GM21515 (cell line): ENCODE measurements around the gene MAP3K4.
"Not testable (repeated sequence)": the region's sequence is repeated elsewhere in the genome, so short reads cannot be mapped to it uniquely, and the experiment has no call there.

Experiments used
- ATAC-seq: cut with Tn5 transposase; IDR thresholded peaks from one replicate; pipeline ENCODE4 v1.9.1; 2021; ENCODE audit not compliant: unreplicated experiment

Gene MAP3K4

DNA sequence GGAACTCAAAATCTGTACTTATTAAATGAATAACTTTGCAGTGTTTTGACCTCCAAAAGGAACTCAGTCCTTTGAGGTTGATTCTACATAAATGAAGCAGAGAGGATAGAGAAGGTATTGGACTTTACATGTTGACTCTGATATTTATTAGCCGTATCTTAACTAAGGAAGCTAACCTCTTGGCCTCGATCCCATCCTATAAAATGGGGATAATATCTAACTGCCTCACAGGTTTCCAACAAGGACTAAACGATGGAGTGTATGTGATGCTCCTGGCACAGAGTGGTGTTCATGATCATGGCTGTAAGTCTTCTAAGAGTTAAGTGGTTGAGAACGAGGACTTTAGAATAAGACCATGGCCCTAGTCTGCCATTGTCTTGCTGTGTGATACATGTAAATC, 24.2 kb upstream of the MAP3K4 start:
- no peak for ATAC-seq

DNA sequence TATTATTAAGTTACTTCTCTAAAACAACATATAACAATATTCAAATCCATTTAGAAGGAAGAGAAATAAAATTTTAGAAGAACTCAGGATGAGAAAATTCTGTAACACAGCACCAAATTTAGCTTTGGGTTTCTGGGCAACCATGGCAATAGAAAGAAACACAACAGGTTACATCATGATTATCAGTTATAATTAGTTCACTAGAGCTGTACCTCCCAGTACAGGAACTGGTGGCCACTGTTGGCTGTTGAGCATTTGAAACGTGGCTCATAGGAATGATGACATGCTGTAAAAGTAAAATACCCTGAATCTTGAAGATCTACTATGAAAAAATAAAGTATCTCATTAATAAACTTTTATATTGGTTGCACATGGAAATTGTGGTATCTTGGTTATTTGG, 23.7 kb upstream of the MAP3K4 start:
- ATAC-seq = no peak

DNA sequence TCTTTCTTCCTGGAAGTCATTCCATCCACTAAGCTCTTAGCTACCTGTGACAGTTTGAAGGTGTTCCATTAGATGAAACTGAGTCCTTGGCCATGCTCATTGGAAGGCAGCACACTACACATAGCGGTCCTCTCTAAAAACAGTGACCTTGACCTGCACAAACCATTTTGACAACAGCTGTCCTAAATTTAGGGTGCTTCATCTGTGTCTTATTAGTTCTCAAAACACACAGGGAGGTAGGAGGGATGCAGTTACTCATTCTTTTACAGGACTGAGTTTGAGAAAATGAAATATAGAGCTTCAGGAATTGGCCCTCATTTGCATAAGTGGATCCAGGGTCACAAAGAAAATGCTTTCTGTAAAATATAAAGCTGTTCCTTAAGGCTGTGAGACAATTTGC, 20.4 kb upstream of the MAP3K4 start:
- ATAC-seq = no peak

DNA sequence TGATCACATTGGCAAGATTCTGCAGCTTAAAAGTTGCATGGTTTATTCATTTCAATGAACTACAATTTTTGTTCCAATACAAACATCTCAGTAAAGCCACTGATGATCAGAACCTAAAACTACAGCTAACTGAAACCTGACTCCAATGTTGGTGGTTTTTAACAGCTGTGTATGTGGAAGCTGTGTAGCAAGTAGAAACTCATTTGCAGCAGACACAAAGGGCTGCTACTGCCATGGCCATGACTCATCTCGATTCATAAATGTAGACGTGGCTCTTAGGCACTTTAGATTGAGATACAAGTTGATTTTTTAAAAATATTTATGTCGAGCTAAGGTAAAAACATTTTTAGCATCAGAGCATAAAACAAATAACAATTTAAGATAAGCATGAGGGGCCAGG, 19.5 kb upstream of the MAP3K4 start:
- peak; percentile 76 for ATAC-seq

DNA sequence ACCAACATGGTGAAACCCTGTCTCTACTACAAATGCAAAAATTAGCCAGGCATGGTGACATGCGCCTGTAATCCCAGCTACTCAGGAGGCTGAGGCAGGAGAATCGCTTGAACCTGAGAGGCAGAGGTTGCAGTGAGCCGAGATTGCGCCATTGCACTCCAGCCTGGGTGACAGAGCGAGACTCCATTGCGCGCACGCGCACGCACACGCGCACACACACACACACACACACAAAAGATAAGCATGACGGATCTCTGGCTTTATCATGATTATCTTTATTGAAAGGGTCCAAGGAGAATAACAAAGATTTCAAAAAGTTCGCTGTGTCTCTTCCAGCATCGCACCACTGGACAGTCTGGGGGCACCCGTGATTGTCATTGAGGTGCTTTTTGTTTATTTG, 19.0 kb upstream of the MAP3K4 start:
- ATAC-seq = not testable (repeated sequence)

DNA sequence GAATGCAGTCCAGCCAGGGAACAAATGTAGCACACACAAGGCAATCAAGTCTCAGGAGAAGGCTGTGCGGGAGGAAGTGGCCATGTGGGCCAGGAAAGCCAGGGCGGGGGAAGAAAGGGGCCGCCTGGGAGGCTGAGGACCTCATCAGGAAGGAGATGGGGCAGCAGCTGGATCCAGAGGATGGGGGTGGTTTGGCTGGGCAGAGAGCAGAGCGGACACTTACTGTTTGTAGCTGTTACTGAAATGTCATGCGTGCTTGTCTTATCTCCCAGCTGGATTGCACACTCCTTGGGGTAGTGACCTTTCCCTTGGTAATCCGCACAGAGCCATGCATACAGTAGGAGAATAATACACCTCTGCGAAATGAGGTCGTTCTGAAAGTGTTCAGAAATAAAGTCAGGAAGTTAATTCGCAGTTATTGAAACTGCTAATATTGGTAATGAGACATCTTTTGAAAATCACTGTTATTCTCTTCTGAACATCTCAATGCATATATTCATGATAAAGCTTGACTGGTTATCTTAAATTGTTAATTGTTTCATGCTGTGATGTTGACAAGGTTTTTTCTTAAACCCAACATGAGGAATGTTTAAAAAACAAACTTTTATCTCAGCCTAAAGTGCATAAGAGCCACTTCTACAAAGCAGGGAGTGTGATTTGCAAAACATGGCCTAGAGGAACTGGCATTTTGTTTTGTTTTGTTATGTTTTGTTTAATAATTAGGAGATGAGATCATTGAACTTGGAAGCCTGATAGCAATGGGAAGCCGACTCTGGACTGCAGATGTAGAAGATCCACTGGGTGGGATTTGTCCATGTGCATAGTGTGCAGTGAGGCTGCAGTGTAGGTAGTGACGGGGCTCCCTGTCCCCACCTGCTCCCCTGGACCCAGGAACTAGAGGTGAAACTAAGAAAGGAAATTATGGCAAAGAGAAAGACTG, 18.0 kb upstream of the MAP3K4 start:
- no peak for ATAC-seq

DNA sequence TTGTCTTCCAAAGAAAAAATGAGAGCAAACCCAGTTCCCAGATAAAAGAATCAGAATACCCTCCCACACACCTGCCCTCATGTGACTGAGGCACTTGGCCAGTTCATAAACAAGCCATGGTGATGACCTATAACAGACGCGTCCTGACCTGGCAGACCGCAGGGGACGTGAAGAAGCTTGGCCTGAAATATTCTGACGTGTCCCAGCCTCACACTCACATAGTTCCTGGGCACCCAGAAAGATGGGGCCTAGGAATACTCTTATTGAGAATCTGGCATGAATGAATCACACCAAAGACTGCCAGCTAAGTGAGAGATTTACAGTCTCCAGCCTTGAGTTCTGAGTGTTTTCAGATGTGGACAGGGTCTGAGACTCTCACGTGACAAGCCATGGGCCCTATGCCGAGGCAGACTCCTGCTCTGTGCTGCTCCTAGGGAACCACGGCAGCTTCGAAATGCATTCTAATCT, 17.2 kb upstream of the MAP3K4 start:
- ATAC-seq = no peak

DNA sequence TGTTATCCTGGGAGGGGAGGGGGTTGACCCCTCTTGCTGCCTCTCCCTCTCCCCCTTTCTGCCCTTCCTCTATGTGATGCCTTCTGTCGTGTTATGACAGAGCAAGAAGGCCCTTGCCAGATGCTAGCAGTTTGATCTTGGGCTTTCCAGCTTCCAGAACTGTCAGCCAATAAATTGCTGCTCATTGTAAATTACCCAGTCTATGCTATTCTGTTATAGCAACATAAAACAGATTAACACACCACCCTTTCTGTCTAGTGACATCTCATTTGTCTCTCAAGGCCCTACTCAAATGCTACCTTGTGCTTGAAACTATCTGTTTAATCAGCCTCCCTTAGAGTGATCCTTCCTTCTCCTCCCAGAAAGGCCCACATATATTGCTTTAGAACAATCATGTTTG, 16.4 kb upstream of the MAP3K4 start:
- no peak for ATAC-seq

DNA sequence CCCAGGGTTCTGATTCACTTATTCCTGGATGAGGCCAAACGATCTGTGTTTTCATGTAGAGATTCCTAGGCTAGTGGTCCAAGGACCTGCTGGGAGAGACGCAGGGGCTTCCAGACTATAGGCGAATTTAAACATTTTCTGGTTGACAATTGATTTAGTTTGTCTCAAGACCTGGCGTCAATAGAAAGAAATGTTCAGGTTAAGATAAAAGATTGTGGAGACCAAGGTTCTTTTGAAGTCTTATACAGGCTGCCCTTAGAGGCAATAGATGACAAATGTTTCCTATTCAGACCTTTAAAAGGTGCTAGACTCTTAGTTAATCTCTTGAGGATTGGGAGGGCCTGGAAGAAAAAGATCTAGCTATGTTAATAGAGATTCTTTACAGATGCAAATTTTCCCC, 15.6 kb upstream of the MAP3K4 start:
- ATAC-seq = not testable (repeated sequence)

DNA sequence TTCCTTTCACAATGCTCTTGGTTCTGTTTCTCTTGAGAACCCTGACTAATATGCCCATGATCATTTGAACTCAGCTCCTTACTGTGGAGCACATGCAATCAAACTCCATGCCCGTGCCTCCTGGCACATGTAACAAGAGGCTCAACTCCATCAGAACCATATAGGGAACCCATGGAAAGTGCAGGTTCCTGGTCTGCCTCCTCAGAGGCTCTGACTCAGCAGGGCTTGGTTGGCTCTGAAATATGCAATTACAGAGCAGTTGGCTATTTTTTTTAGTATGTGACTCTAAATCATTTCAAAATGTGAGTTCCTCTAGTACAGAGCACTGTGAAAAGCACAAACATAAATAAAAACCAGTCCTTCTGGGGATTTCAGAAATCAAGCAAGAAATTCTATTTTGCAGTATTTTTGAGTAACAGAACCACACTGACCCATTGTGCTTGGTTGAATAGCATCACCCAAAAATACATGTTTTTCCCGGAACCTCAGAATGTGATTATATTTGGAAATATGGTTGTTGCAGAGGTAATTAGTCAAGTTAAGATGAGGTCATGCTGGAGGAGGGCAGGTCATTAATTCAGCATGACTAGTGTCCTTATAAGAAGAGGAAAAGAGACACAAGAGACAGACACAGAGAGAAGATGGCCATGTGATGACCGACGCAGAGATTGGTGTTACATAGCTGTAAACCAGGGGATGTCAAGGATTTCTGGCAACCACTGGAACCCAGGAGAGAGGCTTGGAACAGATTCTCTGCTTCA, 13.2 kb upstream of the MAP3K4 start:
- no peak for ATAC-seq

DNA sequence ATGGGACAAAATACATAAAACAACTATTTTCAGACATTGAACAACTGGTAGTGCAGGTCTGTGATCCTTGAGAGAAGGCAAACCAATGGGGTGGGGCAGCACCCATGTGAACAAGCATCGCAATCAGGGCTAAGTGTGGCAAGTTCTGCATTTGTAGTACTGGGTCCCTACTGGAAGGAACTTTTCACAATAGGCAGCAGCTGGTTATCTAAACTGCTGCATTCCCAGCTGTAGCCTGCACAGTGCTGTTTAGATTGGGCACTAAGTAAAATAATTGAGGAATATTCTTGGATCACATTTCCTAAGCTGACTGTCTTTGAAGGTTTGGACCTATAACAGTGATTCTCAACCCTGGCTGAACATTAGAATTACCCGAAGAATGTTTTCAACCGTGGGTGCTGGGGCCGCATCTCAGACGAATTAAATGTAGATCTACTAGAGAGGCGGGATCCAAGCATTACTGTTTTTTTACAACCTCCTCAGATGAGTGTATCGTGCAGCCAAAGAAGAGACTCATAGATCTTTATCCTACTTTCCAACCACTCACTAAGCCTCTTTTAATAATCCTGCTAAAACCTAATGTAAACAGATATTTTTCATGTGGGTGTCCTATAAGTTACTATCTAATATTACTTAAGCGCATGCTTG, 12.4 kb upstream of the MAP3K4 start:
- no peak for ATAC-seq

DNA sequence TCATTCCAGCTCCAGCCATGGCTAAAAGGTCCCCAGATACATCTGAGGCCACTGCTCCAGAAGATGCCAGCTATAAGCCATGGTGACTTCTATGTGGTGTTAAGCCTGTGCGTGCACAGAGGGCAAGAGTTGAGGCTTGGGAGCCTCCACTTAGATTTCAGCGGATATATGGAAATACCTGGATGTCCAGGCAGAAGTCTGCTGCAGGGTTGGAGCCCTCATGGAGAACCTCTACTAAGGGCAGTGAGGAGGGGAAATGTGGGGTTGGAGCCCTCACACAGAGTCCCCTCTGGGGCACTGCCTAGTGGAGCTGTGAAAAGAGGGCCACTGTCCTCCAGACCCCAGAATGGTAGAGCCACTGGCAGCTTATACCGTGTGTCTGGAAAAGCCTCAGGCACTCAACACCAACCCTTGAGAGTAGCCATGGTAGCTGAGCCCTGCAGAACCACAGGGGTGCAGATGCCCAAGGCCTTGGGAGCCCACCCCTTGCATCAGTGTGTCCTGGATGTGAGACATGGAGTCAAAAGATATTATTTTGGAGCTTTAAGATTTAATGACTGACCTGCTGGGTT, 8.1 kb upstream of the MAP3K4 start:
- not testable (repeated sequence) for ATAC-seq

DNA sequence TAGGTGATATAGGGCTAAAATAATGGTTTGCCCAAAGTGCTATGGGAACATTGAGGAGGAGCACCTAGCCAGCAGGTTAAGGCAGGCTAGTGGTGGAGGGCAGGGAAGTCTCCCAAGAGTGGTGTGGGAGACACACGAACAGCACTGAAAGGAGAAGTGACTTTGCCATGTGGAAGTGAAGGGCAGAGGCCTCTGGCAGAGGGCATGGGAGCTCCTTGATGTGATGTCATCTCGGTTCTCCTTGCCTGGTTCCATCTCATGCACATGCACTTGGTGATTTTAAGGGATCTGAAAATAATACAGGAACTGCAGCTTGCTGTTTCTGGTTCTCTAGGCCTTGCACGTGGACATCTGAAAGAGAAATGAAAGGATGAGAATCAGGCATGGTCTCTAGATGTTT, 4.7 kb upstream of the MAP3K4 start:
- ATAC-seq = no peak

DNA sequence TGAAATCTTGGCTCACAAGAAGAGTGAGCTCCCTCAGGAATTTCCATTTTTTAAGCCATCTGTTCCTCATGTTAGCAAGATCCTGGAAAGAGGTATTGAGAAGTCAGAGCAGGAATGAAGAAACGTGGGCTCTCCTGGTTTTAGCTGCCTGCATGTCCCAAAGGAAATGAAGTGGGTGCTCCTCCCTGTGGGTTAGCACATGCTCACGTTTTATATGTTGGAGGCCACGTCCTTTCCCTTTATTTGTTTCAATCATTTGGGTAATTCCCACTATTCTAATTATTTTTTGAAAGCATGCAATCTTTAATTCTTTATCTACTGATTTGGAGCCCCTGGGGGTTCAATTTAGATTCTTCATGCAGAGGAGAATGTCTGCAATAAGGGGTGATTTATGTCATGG, 4.3 kb upstream of the MAP3K4 start:
- no peak for ATAC-seq

DNA sequence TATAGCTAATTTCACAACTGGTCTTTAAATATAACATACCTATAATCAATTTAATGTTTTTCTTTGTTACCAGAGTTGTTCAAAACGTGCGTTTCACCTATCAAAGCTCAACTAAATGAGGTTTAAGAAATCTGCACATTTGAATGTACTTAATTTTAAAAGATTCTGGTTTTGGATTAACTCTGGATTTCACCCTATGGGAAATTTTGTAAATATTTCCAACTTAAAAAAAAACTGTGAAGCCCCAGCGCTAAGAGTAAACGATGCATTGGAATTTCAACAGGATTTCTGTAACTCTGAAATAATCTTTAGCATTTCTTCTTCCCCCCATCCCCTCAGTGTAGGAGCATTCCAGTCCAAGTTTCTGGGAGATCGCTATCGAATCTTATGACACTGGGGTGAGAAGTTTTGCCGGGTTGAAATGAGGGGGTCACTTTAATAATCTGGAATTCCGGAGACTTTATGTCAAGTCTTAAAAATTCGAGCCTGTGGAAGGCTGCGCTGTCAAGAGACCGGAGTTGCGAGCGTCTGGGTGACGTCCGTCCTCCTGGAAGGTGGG, 643 bp upstream of the MAP3K4 start:
- no peak for ATAC-seq

DNA sequence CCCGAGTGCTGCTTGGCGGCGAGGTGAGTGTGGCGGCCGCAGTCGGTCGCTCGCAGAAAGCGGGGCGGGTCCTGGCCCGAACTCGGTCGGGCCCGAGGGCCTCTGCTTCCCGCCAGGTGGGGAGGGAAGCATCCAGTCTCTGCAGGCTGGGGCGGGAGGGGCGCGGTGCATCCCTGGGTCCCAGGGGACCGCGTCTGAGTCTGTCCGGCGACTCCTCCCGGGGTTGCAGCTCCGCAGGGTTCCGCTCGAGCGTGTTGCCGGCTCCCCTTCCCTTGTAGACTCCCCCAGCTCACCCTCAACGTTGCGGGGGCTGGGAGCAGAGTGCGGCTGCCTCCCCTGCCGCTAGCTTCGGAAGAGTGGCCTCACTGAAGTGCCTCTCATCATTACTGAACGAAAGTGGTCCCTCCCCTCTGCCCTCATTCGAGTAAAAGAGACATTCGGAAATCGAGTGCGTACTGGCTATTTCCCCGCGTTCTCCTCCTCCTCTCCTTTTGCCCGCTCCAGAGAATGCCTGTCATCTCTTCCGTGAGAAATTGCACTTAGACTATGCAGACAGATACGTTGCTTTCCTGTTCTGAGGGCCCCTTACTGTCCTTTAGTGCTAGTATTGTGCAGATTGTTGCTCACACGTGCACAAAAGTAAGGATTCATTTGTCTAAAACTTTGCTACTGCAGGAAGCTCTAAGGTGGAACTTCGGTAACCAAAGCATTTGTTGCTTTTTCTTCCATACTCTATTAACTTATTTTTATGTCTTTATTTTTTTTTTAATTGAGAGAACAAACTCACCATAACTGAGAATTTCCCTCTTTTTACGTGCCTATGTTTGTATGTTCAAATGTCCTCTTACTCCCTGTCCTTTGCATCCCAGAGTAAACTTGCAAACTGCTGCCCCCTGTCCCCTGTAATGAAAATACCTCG, 751 bp downstream of the MAP3K4 start:
- peak; percentile 54 for ATAC-seq

DNA sequence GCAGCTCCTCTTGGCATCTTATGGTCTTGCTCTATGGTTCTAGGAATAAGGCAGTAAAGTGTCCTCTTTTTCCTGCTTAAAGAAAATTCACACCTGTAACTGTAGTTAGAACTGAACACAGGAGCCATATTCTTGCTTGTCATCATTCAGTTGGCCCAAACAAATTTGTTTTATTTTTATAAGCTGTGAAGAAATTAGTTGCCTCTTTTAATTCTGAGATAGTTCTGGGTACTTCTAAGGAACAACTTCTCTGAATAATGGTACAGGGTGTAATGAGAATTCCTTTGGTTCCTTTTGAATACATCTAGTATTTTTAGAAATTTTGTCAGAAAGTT, 1.4 kb downstream of the MAP3K4 start:
- no peak for ATAC-seq

DNA sequence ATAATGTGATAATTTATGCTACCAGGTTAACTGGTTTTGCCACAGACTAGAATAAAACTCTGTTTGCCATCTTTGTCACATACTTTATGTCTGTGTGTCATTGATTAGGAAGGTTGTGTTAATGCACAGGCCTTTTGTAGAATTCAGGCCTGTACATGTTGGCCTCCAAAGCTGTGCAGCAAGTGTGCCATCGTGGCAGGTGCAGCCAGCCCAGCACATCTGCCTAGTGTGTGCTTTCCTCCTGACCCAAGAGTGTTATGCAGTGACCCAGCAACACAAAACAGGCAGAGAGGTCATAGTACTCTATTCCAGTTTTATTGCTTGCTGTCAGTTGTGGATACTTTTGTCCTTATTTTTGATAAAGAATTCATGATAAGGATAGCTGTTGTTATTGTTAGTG, 3.7 kb downstream of the MAP3K4 start:
- ATAC-seq = no peak

DNA sequence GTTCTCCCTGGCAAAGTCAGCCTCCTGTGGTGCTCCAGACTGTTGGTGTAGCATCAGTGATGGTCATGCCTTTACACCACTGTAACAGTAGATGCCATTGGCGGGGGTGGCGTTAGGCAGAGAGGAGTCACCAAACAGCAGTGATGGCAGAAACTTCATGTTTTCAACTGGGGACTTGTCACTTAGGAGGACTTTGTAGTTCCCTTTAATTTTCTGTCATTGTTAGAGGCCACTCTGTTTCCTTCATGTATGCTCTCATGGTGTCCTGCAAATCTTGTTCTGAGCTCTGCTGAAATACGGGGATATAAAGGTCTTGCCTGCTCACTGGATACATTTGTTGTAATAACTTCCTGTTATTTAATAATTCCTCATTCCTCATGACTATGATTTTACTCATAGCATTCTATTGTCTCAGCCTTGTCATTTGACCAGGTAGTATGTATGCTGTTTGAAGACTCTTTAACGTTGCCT, 4.6 kb downstream of the MAP3K4 start:
- ATAC-seq = no peak

DNA sequence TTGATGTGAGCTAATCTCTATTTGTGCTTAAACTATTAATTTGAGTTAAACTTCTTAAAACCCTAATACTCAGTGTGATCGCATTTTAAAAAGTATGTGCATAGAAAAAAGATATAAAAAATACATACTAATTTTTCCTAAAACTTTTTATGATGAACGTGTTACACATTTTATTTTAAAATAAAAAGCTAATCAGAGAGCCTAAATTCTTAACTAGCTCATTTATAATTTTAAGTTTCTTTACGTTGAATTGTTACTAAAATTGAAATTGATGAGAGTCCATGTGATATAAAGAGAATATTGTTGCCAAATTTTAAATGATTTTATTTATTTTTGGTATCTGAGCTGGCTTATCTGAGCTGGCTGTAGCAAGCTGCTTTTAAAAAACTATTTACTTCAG, 6.6 kb downstream of the MAP3K4 start:
- ATAC-seq = no peak
